WTC11 (cell line): Measurements from ENCODE around the gene TSLP.

Experiments
- ESRRA ChIP-seq: sonication (generic); formaldehyde crosslinking; IDR thresholded peaks from 2 replicates; pipeline ENCODE4 v1.8.1; 2022; ENCODE audit warnings: mild to moderate bottlenecking, missing genetic modification reagents, borderline replicate concordance
- ETV6 ChIP-seq: sonication (generic); formaldehyde crosslinking; IDR thresholded peaks from 2 replicates; pipeline ENCODE4 v1.8.1; 2022; ENCODE audit warnings: mild to moderate bottlenecking, missing genetic modification reagents
- HMGA2 ChIP-seq: fragments of 250-450 bp; sonication (Bioruptor Pico); IDR thresholded peaks from 2 replicates; pipeline ENCODE4 v1.4.0; 2021; ENCODE audit warnings: mild to moderate bottlenecking, moderate library complexity
- IRF1 ChIP-seq: sonication (generic); formaldehyde crosslinking; IDR thresholded peaks from 2 replicates; pipeline ENCODE4 v1.8.0; 2023; ENCODE audit warnings: missing genetic modification reagents
- MAX ChIP-seq: sonication (generic); formaldehyde crosslinking; IDR thresholded peaks from 2 replicates; pipeline ENCODE4 v1.8.0; 2022; ENCODE audit warnings: mild to moderate bottlenecking, missing genetic modification reagents
- MLX ChIP-seq: sonication (generic); formaldehyde crosslinking; IDR thresholded peaks from 2 replicates; pipeline ENCODE4 v1.8.1; 2023; ENCODE audit warnings: mild to moderate bottlenecking, missing genetic modification reagents, moderate library complexity
- ZNF232 ChIP-seq: sonication (generic); formaldehyde crosslinking; IDR thresholded peaks from 2 replicates; pipeline ENCODE4 v1.8.0; 2022; ENCODE audit warnings: mild to moderate bottlenecking, missing genetic modification reagents
- ZNF263 ChIP-seq: sonication (generic); formaldehyde crosslinking; IDR thresholded peaks from 2 replicates; pipeline ENCODE4 v1.8.1; 2022; ENCODE audit warnings: low read depth, mild to moderate bottlenecking, moderate library complexity, missing genetic modification reagents
- TF ChIP-seq, protein P1 (sequence below): fragments of 200-600 bp; IDR thresholded peaks from 2 replicates; pipeline ENCODE4 v1.8.0; 2022; ENCODE audit warnings: antibody characterized with exemption
- TF ChIP-seq, protein P2 (sequence below): sonication (generic); formaldehyde crosslinking; IDR thresholded peaks from 2 replicates; pipeline ENCODE4 v1.8.1; 2023; ENCODE audit warnings: mild to moderate bottlenecking, missing genetic modification reagents, moderate library complexity
- TF ChIP-seq, protein P3 (sequence below): sonication (generic); formaldehyde crosslinking; conservative IDR thresholded peaks from 2 replicates; pipeline ENCODE4 v1.8.1; 2023; ENCODE audit warnings: mild to moderate bottlenecking, low read depth, missing genetic modification reagents, moderate library complexity
- TF ChIP-seq, protein P4 (sequence below): fragments of 250-450 bp; sonication (Bioruptor Pico); IDR thresholded peaks from 2 replicates; pipeline ENCODE4 v1.9.0; 2021; ENCODE audit warnings: moderate library complexity, mild to moderate bottlenecking, inconsistent platforms, borderline replicate concordance
- TF ChIP-seq, protein P5 (sequence below): sonication (generic); formaldehyde crosslinking; IDR thresholded peaks from 2 replicates; pipeline ENCODE4 v1.8.1; 2022; ENCODE audit warnings: low read depth, missing genetic modification reagents, borderline replicate concordance

DNA sequence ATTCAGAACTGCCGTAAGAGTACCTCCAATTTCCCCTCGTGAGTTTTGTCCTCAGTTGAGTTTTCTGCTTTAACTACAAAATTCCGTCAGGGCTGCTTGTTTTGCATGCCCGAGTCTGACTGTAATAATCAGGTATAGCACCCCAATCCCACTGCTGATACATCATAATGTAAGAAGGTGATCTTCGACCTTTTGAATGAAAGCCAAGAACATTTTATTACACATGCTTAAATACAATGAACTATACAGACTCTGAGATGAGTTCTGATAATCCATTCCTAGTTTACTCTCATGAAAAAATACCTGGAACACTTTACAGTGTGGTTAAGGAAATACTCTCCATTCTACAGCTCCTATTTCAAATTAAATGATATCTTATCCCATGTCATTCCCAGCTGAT lies 49.2 kb upstream of the TSLP start:
- TF ChIP-seq, protein P1, sequence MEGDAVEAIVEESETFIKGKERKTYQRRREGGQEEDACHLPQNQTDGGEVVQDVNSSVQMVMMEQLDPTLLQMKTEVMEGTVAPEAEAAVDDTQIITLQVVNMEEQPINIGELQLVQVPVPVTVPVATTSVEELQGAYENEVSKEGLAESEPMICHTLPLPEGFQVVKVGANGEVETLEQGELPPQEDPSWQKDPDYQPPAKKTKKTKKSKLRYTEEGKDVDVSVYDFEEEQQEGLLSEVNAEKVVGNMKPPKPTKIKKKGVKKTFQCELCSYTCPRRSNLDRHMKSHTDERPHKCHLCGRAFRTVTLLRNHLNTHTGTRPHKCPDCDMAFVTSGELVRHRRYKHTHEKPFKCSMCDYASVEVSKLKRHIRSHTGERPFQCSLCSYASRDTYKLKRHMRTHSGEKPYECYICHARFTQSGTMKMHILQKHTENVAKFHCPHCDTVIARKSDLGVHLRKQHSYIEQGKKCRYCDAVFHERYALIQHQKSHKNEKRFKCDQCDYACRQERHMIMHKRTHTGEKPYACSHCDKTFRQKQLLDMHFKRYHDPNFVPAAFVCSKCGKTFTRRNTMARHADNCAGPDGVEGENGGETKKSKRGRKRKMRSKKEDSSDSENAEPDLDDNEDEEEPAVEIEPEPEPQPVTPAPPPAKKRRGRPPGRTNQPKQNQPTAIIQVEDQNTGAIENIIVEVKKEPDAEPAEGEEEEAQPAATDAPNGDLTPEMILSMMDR = no peak
- no peak for TF ChIP-seq ESRRA (CRISPR knock-in tag)
- no peak for TF ChIP-seq ZNF232 (CRISPR knock-in tag)
- TF ChIP-seq, protein P2, sequence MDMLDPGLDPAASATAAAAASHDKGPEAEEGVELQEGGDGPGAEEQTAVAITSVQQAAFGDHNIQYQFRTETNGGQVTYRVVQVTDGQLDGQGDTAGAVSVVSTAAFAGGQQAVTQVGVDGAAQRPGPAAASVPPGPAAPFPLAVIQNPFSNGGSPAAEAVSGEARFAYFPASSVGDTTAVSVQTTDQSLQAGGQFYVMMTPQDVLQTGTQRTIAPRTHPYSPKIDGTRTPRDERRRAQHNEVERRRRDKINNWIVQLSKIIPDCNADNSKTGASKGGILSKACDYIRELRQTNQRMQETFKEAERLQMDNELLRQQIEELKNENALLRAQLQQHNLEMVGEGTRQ (CRISPR knock-in tag) = no peak
- no peak for TF ChIP-seq ETV6
- TF ChIP-seq MAX (CRISPR knock-in tag) = no peak
- TF ChIP-seq ZNF263 (CRISPR knock-in tag) = no peak
- TF ChIP-seq, protein P3, sequence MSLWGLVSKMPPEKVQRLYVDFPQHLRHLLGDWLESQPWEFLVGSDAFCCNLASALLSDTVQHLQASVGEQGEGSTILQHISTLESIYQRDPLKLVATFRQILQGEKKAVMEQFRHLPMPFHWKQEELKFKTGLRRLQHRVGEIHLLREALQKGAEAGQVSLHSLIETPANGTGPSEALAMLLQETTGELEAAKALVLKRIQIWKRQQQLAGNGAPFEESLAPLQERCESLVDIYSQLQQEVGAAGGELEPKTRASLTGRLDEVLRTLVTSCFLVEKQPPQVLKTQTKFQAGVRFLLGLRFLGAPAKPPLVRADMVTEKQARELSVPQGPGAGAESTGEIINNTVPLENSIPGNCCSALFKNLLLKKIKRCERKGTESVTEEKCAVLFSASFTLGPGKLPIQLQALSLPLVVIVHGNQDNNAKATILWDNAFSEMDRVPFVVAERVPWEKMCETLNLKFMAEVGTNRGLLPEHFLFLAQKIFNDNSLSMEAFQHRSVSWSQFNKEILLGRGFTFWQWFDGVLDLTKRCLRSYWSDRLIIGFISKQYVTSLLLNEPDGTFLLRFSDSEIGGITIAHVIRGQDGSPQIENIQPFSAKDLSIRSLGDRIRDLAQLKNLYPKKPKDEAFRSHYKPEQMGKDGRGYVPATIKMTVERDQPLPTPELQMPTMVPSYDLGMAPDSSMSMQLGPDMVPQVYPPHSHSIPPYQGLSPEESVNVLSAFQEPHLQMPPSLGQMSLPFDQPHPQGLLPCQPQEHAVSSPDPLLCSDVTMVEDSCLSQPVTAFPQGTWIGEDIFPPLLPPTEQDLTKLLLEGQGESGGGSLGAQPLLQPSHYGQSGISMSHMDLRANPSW (CRISPR knock-in tag) = no peak
- TF ChIP-seq HMGA2 (CRISPR knock-in tag) = no peak
- TF ChIP-seq, protein P4, sequence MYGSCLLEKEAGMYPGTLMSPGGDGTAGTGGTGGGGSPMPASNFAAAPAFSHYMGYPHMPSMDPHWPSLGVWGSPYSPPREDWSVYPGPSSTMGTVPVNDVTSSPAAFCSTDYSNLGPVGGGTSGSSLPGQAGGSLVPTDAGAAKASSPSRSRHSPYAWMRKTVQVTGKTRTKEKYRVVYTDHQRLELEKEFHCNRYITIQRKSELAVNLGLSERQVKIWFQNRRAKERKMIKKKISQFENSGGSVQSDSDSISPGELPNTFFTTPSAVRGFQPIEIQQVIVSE (CRISPR knock-in tag) = no peak
- TF ChIP-seq IRF1 (CRISPR knock-in tag) = no peak
- TF ChIP-seq MLX (CRISPR knock-in tag) = no peak
- TF ChIP-seq, protein P5, sequence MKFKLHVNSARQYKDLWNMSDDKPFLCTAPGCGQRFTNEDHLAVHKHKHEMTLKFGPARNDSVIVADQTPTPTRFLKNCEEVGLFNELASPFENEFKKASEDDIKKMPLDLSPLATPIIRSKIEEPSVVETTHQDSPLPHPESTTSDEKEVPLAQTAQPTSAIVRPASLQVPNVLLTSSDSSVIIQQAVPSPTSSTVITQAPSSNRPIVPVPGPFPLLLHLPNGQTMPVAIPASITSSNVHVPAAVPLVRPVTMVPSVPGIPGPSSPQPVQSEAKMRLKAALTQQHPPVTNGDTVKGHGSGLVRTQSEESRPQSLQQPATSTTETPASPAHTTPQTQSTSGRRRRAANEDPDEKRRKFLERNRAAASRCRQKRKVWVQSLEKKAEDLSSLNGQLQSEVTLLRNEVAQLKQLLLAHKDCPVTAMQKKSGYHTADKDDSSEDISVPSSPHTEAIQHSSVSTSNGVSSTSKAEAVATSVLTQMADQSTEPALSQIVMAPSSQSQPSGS (CRISPR knock-in tag) = no peak
